ENCODE data around the gene NPR2.
A peak's percentile ranks its signal among the peaks of the same experiment; 100 is the strongest.

The NPR2 gene

GRCh38 chr9:35754264-35754663 lies 37.1 kb upstream of the NPR2 start, which contains the start of gene MSMP:
Gene MSMP, minus strand, starts transcription at chr9:35754276. Its CDS starts 147 bp downstream, at chr9:35754129.
- no peaks in the 10 kb centered on the region for H3K9me3 ChIP-seq (ENCODE audit: low read length)
- no peak within 1 kb of the TSS for H3K9ac ChIP-seq (ENCODE audit: low read length)
- H3K27me3 ChIP-seq (ENCODE audit: control insufficient read depth in 1 of 2, insufficient read depth in 2 of 2, low read length in 2 of 2) = no peaks in the 10 kb centered on the region
- peak within 1 kb of the TSS in 1 of 2 donors; percentile 8 for H3K4me3 ChIP-seq (ENCODE audit: low read depth in 1 of 2, low read length in 2 of 2)
- H3K36me3 ChIP-seq (ENCODE audit: insufficient read depth, low read length) = peaks cover 35% of the 10 kb centered on the region
- H3K4me1 ChIP-seq (ENCODE audit: insufficient read depth, low read length) = peaks cover 32% of the 10 kb centered on the region
- no peak within 1 kb of the TSS for H3K27ac ChIP-seq (ENCODE audit: low read depth, low read length)

- no peak overlapping the region for H3K9ac ChIP-seq (ENCODE audit: low read length)
- no peak overlapping the region for H3K27ac ChIP-seq (ENCODE audit: low read depth, low read length)
- H3K36me3 ChIP-seq (ENCODE audit: insufficient read depth, low read length) = peaks cover 35% of the 10 kb centered on the region
These were observed 36.3 kb upstream of the NPR2 start for GRCh38 chr9:35755071-35755470.

GRCh38 chr9:35756275-35757225 lies 34.8 kb upstream of the NPR2 start:
- peak overlapping the region; percentile 71 to 72 for H3K4me3 ChIP-seq (ENCODE audit: low read depth in 1 of 2, low read length in 2 of 2)
- H3K36me3 ChIP-seq (ENCODE audit: insufficient read depth, low read length) = peaks cover 25% of the 10 kb centered on the region
- H3K27ac ChIP-seq (ENCODE audit: low read depth, low read length) = peak overlapping the region; percentile 79
- H3K4me1 ChIP-seq (ENCODE audit: insufficient read depth, low read length) = peaks cover 23% of the 10 kb centered on the region
- H3K9me3 ChIP-seq (ENCODE audit: low read length) = no peaks in the 10 kb centered on the region
- no peaks in the 10 kb centered on the region for H3K27me3 ChIP-seq (ENCODE audit: control insufficient read depth in 1 of 2, insufficient read depth in 2 of 2, low read length in 2 of 2)
- peak overlapping the region; percentile 81 for H3K9ac ChIP-seq (ENCODE audit: low read length)

More at GRCh38 chr9:35755071-35755470, 36.3 kb upstream of the NPR2 start:
- Histone ChIP-seq H3K4me1 (ENCODE audit: insufficient read depth, low read length) (peaks cover 27% of the 10 kb centered on the region), H3K9me3 (ENCODE audit: low read length) (no peaks in the 10 kb centered on the region), H3K4me3 (ENCODE audit: low read depth in 1 of 2, low read length in 2 of 2) (no peak overlapping the region), H3K27me3 (ENCODE audit: control insufficient read depth in 1 of 2, insufficient read depth in 2 of 2, low read length in 2 of 2) (no peaks in the 10 kb centered on the region)

GRCh38 chr9:35757226-35757891 lies 34.0 kb upstream of the NPR2 start:
- peaks cover 23% of the 10 kb centered on the region for H3K4me1 ChIP-seq (ENCODE audit: insufficient read depth, low read length)

GRCh38 chr9:35757892-35758275 lies 33.5 kb upstream of the NPR2 start:
- no peaks in the 10 kb centered on the region for H3K27me3 ChIP-seq (ENCODE audit: control insufficient read depth in 1 of 2, insufficient read depth in 2 of 2, low read length in 2 of 2)
- H3K9me3 ChIP-seq (ENCODE audit: low read length) = no peaks in the 10 kb centered on the region
- peak overlapping the region; percentile 79 for H3K27ac ChIP-seq (ENCODE audit: low read depth, low read length)
- peaks cover 11% of the 10 kb centered on the region for H3K36me3 ChIP-seq (ENCODE audit: insufficient read depth, low read length)
- peaks cover 23% of the 10 kb centered on the region for H3K4me1 ChIP-seq (ENCODE audit: insufficient read depth, low read length)
- peak overlapping the region; percentile 81 for H3K9ac ChIP-seq (ENCODE audit: low read length)
- H3K4me3 ChIP-seq (ENCODE audit: low read depth in 1 of 2, low read length in 2 of 2) = no peak overlapping the region

More at GRCh38 chr9:35757226-35757891, 34.0 kb upstream of the NPR2 start:
- peak overlapping the region; percentile 79 for H3K27ac ChIP-seq (ENCODE audit: low read depth, low read length)
- H3K36me3 ChIP-seq (ENCODE audit: insufficient read depth, low read length) = peaks cover 17% of the 10 kb centered on the region
- H3K9ac ChIP-seq (ENCODE audit: low read length) = peak overlapping the region; percentile 81
- peak overlapping the region; percentile 71 to 72 for H3K4me3 ChIP-seq (ENCODE audit: low read depth in 1 of 2, low read length in 2 of 2)
- no peaks in the 10 kb centered on the region for H3K27me3 ChIP-seq (ENCODE audit: control insufficient read depth in 1 of 2, insufficient read depth in 2 of 2, low read length in 2 of 2)
- no peaks in the 10 kb centered on the region for H3K9me3 ChIP-seq (ENCODE audit: low read length)

- H3K27ac ChIP-seq (ENCODE audit: low read depth, low read length) = no peak overlapping the region
These were observed 32.8 kb upstream of the NPR2 start for GRCh38 chr9:35758475-35759050.

GRCh38 chr9:35759795-35760194 lies 31.6 kb upstream of the NPR2 start:
- H3K4me1 ChIP-seq (ENCODE audit: insufficient read depth, low read length) = peaks cover 23% of the 10 kb centered on the region
- no peaks in the 10 kb centered on the region for H3K9me3 ChIP-seq (ENCODE audit: low read length)
- no peak overlapping the region for H3K27ac ChIP-seq (ENCODE audit: low read depth, low read length)
- H3K36me3 ChIP-seq (ENCODE audit: insufficient read depth, low read length) = no peaks in the 10 kb centered on the region
- H3K4me3 ChIP-seq (ENCODE audit: low read depth in 1 of 2, low read length in 2 of 2) = no peak overlapping the region
- H3K9ac ChIP-seq (ENCODE audit: low read length) = no peak overlapping the region
- no peaks in the 10 kb centered on the region for H3K27me3 ChIP-seq (ENCODE audit: control insufficient read depth in 1 of 2, insufficient read depth in 2 of 2, low read length in 2 of 2)

More at GRCh38 chr9:35758475-35759050, 32.8 kb upstream of the NPR2 start:
- Histone ChIP-seq H3K27me3 (ENCODE audit: control insufficient read depth in 1 of 2, insufficient read depth in 2 of 2, low read length in 2 of 2) (no peaks in the 10 kb centered on the region), H3K4me1 (ENCODE audit: insufficient read depth, low read length) (peaks cover 23% of the 10 kb centered on the region), H3K4me3 (ENCODE audit: low read depth in 1 of 2, low read length in 2 of 2) (no peak overlapping the region), H3K9me3 (ENCODE audit: low read length) (no peaks in the 10 kb centered on the region), H3K9ac (ENCODE audit: low read length) (no peak overlapping the region), H3K36me3 (ENCODE audit: insufficient read depth, low read length) (peaks cover 5% of the 10 kb centered on the region)

DNA sequence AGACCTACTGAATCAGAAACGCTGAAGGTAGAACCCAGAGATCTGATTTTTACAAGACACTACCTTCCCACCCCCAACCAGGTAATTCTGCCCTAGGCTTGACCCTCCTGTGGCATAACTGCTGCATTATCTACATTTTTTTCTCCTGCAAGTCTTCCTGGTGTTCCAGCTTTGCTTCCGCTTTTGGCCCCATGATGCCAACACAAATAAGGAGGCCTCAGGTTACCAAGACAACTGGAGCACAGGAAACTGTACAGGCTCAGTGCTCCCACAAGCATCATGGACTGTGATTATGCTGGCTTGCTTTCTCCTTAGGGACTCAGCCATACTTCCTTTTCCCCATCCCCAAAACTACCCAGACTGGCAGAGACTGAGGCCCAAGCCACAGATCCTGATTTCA lies 30.7 kb upstream of the NPR2 start:
- H3K4me1 ChIP-seq (ENCODE audit: insufficient read depth, low read length) = peaks cover 23% of the 10 kb centered on the region
- no peaks in the 10 kb centered on the region for H3K27me3 ChIP-seq (ENCODE audit: control insufficient read depth in 1 of 2, insufficient read depth in 2 of 2, low read length in 2 of 2)
- H3K4me3 ChIP-seq (ENCODE audit: low read depth in 1 of 2, low read length in 2 of 2) = no peak overlapping the region
- H3K27ac ChIP-seq (ENCODE audit: low read depth, low read length) = no peak overlapping the region
- no peak overlapping the region for H3K9ac ChIP-seq (ENCODE audit: low read length)
- no peaks in the 10 kb centered on the region for H3K9me3 ChIP-seq (ENCODE audit: low read length)
- H3K36me3 ChIP-seq (ENCODE audit: insufficient read depth, low read length) = no peaks in the 10 kb centered on the region

- Histone ChIP-seq H3K27me3 (ENCODE audit: control insufficient read depth in 1 of 2, insufficient read depth in 2 of 2, low read length in 2 of 2) (no peaks in the 10 kb centered on the region), H3K27ac (ENCODE audit: low read depth, low read length) (no peak overlapping the region), H3K9ac (ENCODE audit: low read length) (no peak overlapping the region), H3K9me3 (ENCODE audit: low read length) (no peaks in the 10 kb centered on the region), H3K4me1 (ENCODE audit: insufficient read depth, low read length) (peaks cover 10% of the 10 kb centered on the region), H3K36me3 (ENCODE audit: insufficient read depth, low read length) (no peaks in the 10 kb centered on the region), H3K4me3 (ENCODE audit: low read depth in 1 of 2, low read length in 2 of 2) (no peak overlapping the region)
These were observed 28.2 kb upstream of the NPR2 start for GRCh38 chr9:35763181-35763580.

- H3K4me3 ChIP-seq (ENCODE audit: low read depth in 1 of 2, low read length in 2 of 2) = no peak overlapping the region
- H3K9me3 ChIP-seq (ENCODE audit: low read length) = no peaks in the 10 kb centered on the region
- H3K9ac ChIP-seq (ENCODE audit: low read length) = no peak overlapping the region
- H3K27ac ChIP-seq (ENCODE audit: low read depth, low read length) = no peak overlapping the region
- H3K4me1 ChIP-seq (ENCODE audit: insufficient read depth, low read length) = peaks cover 3% of the 10 kb centered on the region
- no peaks in the 10 kb centered on the region for H3K27me3 ChIP-seq (ENCODE audit: control insufficient read depth in 1 of 2, insufficient read depth in 2 of 2, low read length in 2 of 2)
- H3K36me3 ChIP-seq (ENCODE audit: insufficient read depth, low read length) = no peaks in the 10 kb centered on the region
These were observed 27.6 kb upstream of the NPR2 start for GRCh38 chr9:35763803-35764202.

DNA sequence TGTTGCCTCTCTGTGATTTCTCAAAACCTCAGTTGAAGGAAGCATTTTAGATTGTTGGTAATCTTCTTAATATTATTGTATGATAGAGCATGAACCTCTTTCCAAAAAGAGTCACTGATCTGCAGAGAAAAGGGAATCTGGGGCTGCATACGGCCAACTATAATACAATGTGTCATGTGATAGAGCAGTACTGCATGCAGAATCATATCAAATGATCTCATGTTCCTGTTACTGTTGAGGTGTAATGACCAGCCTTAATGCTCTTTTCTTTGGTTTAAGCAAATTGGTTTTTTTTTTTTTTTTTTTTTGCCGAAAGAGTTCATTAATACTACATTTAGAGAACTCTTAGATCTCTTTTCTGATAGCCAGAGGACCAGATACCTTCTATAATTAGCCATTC lies 24.4 kb upstream of the NPR2 start:
- no peaks in the 10 kb centered on the region for H3K36me3 ChIP-seq (ENCODE audit: insufficient read depth, low read length)
- peaks cover 22% of the 10 kb centered on the region for H3K4me1 ChIP-seq (ENCODE audit: insufficient read depth, low read length)
- H3K27me3 ChIP-seq (ENCODE audit: control insufficient read depth in 1 of 2, insufficient read depth in 2 of 2, low read length in 2 of 2) = no peaks in the 10 kb centered on the region
- H3K9ac ChIP-seq (ENCODE audit: low read length) = no peak overlapping the region
- no peak overlapping the region for H3K4me3 ChIP-seq (ENCODE audit: low read depth in 1 of 2, low read length in 2 of 2)
- no peaks in the 10 kb centered on the region for H3K9me3 ChIP-seq (ENCODE audit: low read length)
- no peak overlapping the region for H3K27ac ChIP-seq (ENCODE audit: low read depth, low read length)

Measured in muscle layer of colon (tissue), 2 donors.